ENCODE measurements around the gene KCNC1.

DNA sequence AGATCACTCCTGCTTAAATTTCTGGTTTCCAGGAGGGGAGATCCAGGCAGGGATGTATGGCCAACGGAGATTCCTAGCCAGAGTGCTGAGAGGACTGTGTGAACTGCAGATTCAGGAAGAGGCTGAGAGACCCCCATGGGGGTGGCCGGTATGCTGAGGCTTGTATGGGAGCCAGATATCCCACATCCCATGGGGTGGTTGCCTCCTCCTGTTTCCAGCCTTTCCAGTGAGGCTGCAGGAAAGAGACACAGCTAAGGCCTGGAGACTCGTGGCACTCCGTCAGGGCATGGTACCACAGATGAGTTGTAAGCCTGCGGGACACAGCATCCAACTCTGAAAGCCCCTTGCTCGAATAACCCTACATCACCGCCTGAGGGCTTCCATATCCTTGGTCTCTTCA lies 16.6 kb upstream of the KCNC1 start:
- no peak for TF ChIP-seq CTCF (IDR thresholded peaks at IDR 0.05; ENCODE audit: low read length)
- TF ChIP-seq EZH2 (IDR thresholded peaks at IDR 0.05; ENCODE audit: borderline replicate concordance, low read length), result no peak

Data from OCI-LY1 (cell line).